ENCODE results near the gene SAPCD1. TPM values are rescaled to one million over a fixed set of nuclear protein-coding genes. Genes with fewer than 3 reads are reported as not detected.

SAPCD1 gene
- total RNA-seq, 1 donor from 2014 or later = 1.2 TPM

DNA sequence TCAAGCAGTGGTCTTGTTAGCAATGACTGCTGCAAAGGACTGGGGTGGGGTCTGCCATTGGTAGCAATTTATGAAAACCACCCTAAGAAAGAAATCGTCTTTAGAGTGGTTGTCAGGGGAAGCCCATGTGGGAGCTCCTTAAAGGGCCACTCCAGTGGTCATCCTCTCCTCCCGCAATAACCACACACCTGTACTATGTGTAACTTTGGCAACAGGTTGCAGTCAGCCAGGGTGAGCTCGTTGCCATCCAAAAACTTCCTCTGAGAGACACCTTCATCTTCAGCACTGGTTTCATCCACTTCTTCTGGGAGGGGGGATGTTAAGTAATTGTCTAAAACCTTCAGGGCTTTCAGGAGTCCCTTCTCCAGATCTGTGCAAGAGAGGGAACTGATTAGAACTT lies 30.4 kb upstream of the SAPCD1 start:
- Histone ChIP-seq H4K20me1 (ENCODE audit: insufficient read depth, low read length) (peaks cover 67% of the 10 kb centered on the region), H3K4me3 (ENCODE audit: insufficient read depth, low read depth, low read length) (no peak overlapping the region), H3K4me2 (ENCODE audit: low read length) (no peak overlapping the region), H2AFZ (ENCODE audit: low read depth, low read length) (no peak overlapping the region), H3K79me2 (ENCODE audit: insufficient read depth, low read length) (peaks cover 57% of the 10 kb centered on the region), H3K36me3 (ENCODE audit: insufficient read depth, low read length) (peaks cover 32% of the 10 kb centered on the region), H3K9me3 (ENCODE audit: insufficient read depth, low read depth, low read length) (no peaks in the 10 kb centered on the region), H3K27ac (ENCODE audit: low read depth, low read length) (no peak overlapping the region), H3K9ac (ENCODE audit: low read length) (no peak overlapping the region), H3K4me1 (ENCODE audit: insufficient read depth, low read length) (peaks cover 35% of the 10 kb centered on the region), H3K27me3 (ENCODE audit: insufficient read depth, low read length) (no peaks in the 10 kb centered on the region)
- H3K4me1 Mint-ChIP-seq (ENCODE audit: low read depth, unreplicated experiment) = peaks cover 28% of the 10 kb centered on the region
- H3K27me3 Mint-ChIP-seq (ENCODE audit: low read depth, unreplicated experiment) = no peaks in the 10 kb centered on the region
- peaks cover 17% of the 10 kb centered on the region for H3K36me3 Mint-ChIP-seq (ENCODE audit: low read depth, unreplicated experiment)
- no peak for TF ChIP-seq EZH2 (IDR thresholded peaks at IDR 0.05; ENCODE audit: insufficient read depth, low read length)
- TF ChIP-seq, protein P1, sequence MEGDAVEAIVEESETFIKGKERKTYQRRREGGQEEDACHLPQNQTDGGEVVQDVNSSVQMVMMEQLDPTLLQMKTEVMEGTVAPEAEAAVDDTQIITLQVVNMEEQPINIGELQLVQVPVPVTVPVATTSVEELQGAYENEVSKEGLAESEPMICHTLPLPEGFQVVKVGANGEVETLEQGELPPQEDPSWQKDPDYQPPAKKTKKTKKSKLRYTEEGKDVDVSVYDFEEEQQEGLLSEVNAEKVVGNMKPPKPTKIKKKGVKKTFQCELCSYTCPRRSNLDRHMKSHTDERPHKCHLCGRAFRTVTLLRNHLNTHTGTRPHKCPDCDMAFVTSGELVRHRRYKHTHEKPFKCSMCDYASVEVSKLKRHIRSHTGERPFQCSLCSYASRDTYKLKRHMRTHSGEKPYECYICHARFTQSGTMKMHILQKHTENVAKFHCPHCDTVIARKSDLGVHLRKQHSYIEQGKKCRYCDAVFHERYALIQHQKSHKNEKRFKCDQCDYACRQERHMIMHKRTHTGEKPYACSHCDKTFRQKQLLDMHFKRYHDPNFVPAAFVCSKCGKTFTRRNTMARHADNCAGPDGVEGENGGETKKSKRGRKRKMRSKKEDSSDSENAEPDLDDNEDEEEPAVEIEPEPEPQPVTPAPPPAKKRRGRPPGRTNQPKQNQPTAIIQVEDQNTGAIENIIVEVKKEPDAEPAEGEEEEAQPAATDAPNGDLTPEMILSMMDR (IDR thresholded peaks at IDR 0.05; ENCODE audit: insufficient read depth, low read depth, low read length) = no peak
- peak overlapping the region; percentile 26 for H3K27ac Mint-ChIP-seq (ENCODE audit: unreplicated experiment)
- FAIRE-seq (no peak), DNase-seq (ENCODE audit: low read depth) (no peak)
- no peaks in the 10 kb centered on the region for H3K9me3 Mint-ChIP-seq (ENCODE audit: unreplicated experiment)
- H3K4me3 Mint-ChIP-seq (ENCODE audit: unreplicated experiment) = peak overlapping the region; percentile 72

DNA sequence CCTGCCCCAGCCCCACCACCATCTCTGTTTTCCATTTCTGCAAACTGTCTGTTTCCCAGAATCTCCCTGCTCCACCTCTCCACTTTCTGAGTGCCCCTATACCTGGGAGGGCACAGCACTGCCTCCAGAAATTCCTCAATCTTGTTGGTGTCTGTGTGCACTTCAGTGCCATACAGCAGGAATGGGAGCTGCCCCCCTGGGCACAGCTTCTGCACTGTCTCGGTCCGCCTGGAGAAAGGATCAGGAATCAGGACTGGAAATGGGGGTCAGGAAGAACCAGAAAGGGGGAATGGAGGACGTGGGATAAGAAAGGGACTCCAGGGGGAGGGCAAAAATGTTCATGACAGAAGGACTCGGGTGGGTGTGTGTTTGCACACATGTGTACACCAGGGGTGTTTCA lies 28.7 kb upstream of the SAPCD1 start:
- Mint-ChIP-seq H3K9me3 (ENCODE audit: unreplicated experiment) (no peaks in the 10 kb centered on the region), H3K4me1 (ENCODE audit: low read depth, unreplicated experiment) (peaks cover 44% of the 10 kb centered on the region), H3K4me3 (ENCODE audit: unreplicated experiment) (peak overlapping the region; percentile 99), H3K27me3 (ENCODE audit: low read depth, unreplicated experiment) (no peaks in the 10 kb centered on the region), H3K36me3 (ENCODE audit: low read depth, unreplicated experiment) (peaks cover 16% of the 10 kb centered on the region), H3K27ac (ENCODE audit: unreplicated experiment) (peak overlapping the region; percentile 99)
- H3K27me3 ChIP-seq (ENCODE audit: insufficient read depth, low read length) = no peaks in the 10 kb centered on the region
- peaks cover 53% of the 10 kb centered on the region for H4K20me1 ChIP-seq (ENCODE audit: insufficient read depth, low read length)
- no peak for TF ChIP-seq EZH2 (IDR thresholded peaks at IDR 0.05; ENCODE audit: insufficient read depth, low read length)
- TF ChIP-seq, protein P1 (IDR thresholded peaks at IDR 0.05; ENCODE audit: insufficient read depth, low read depth, low read length) = no peak
- DNase-seq (ENCODE audit: low read depth) (no peak), FAIRE-seq (no peak)
- H3K9me3 ChIP-seq (ENCODE audit: insufficient read depth, low read depth, low read length) = no peaks in the 10 kb centered on the region
- H3K4me1 ChIP-seq (ENCODE audit: insufficient read depth, low read length) = peaks cover 47% of the 10 kb centered on the region
- H3K4me3 ChIP-seq (ENCODE audit: insufficient read depth, low read depth, low read length) = peak overlapping the region; percentile 88
- H2AFZ ChIP-seq (ENCODE audit: low read depth, low read length) = no peak overlapping the region
- H3K27ac ChIP-seq (ENCODE audit: low read depth, low read length) = peak overlapping the region; percentile 81
- H3K36me3 ChIP-seq (ENCODE audit: insufficient read depth, low read length) = peaks cover 32% of the 10 kb centered on the region
- peak overlapping the region; percentile 90 for H3K9ac ChIP-seq (ENCODE audit: low read length)
- H3K4me2 ChIP-seq (ENCODE audit: low read length) = peak overlapping the region; percentile 93
- peaks cover 53% of the 10 kb centered on the region for H3K79me2 ChIP-seq (ENCODE audit: insufficient read depth, low read length)

DNA sequence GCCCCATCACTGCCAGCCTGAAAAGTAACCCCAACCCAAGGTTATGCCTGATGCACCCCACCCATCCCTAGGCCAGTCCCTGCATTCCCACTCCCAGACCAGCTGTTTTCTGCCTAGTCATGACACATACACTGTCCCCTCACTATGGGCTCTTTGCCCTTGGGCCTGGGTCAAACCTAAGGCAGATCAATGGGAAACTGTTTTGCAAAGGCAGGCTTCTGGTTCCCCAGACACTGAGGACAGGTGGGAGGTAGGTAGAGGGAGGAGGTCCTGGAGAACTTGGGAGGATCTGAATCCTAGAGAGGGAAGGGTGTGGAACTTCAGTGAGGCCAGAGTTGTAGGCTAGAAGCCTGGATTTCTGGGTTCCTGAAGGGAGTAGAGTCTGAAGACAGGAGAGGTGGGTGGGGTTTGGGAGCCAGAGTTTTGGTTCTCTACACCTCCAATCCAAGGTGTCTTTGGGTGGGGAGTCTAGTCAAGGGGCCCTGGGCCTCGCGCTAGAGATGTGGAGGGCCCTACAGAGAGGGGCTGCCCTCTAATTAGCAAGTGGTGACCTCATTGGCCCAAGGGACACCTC lies 28.1 kb upstream of the SAPCD1 start:
- Mint-ChIP-seq H3K27me3 (ENCODE audit: low read depth, unreplicated experiment) (no peaks in the 10 kb centered on the region), H3K4me3 (ENCODE audit: unreplicated experiment) (peak overlapping the region; percentile 99), H3K27ac (ENCODE audit: unreplicated experiment) (peak overlapping the region; percentile 99), H3K9me3 (ENCODE audit: unreplicated experiment) (no peaks in the 10 kb centered on the region), H3K36me3 (ENCODE audit: low read depth, unreplicated experiment) (peaks cover 16% of the 10 kb centered on the region), H3K4me1 (ENCODE audit: low read depth, unreplicated experiment) (peaks cover 49% of the 10 kb centered on the region)
- Histone ChIP-seq H3K79me2 (ENCODE audit: insufficient read depth, low read length) (peaks cover 48% of the 10 kb centered on the region), H3K9me3 (ENCODE audit: insufficient read depth, low read depth, low read length) (no peaks in the 10 kb centered on the region), H4K20me1 (ENCODE audit: insufficient read depth, low read length) (peaks cover 47% of the 10 kb centered on the region), H3K27me3 (ENCODE audit: insufficient read depth, low read length) (no peaks in the 10 kb centered on the region), H3K36me3 (ENCODE audit: insufficient read depth, low read length) (peaks cover 32% of the 10 kb centered on the region), H3K4me2 (ENCODE audit: low read length) (peak overlapping the region; percentile 93), H3K4me1 (ENCODE audit: insufficient read depth, low read length) (peaks cover 49% of the 10 kb centered on the region), H2AFZ (ENCODE audit: low read depth, low read length) (no peak overlapping the region), H3K4me3 (ENCODE audit: insufficient read depth, low read depth, low read length) (peak overlapping the region; percentile 88), H3K9ac (ENCODE audit: low read length) (peak overlapping the region; percentile 90), H3K27ac (ENCODE audit: low read depth, low read length) (peak overlapping the region; percentile 81)
- FAIRE-seq (no peak), DNase-seq (ENCODE audit: low read depth) (no peak)
- TF ChIP-seq EZH2 (IDR thresholded peaks at IDR 0.05; ENCODE audit: insufficient read depth, low read length) = no peak
- TF ChIP-seq, protein P1 (IDR thresholded peaks at IDR 0.05; ENCODE audit: insufficient read depth, low read depth, low read length) = no peak

All from astrocyte (in vitro differentiated cells and primary cell).